Activated T-cell treated with anti-CD3 and anti-CD28 coated beads, Interleukin-2, amount 50 U/mL, for 72 hours (primary cell): Measurements from ENCODE around the gene EFCAB11. TPM values are rescaled to one million over a fixed set of nuclear protein-coding genes. Genes with fewer than 3 reads are reported as not detected.

ENCODE experiments used
- ATAC-seq, 2 donors: fragments of 150-1000 bp; cut with Tn5 transposase; replicated peaks in 1 of 2; 2 replicates each; pipeline ENCODE4 v1.10.0; 2021; ENCODE audit warnings: moderate library complexity in 2 of 2, mild to moderate bottlenecking in 1 of 2
- DNase-seq, 2 donors: peaks; one replicate each; pipeline ENCODE4 v3.0.0; 2021 to 2022; ENCODE audit warnings: mixed read lengths in 1 of 2
- H3K27ac Mint-ChIP-seq: one replicate; pipeline ENCODE4 v1.8.0; 2022; ENCODE audit warnings: mild to moderate bottlenecking, moderate library complexity, mixed read lengths
- H3K27me3 Mint-ChIP-seq: one replicate; pipeline ENCODE4 v1.8.0; 2022; ENCODE audit warnings: low read depth, mixed read lengths
- H3K36me3 Mint-ChIP-seq, 2 donors: one replicate each; pipeline ENCODE4 v1.8.0; 2022; ENCODE audit warnings: mixed read lengths in 2 of 2, mild to moderate bottlenecking in 1 of 2; ENCODE audit not compliant: insufficient read depth in 2 of 2
- H3K4me1 Mint-ChIP-seq: one replicate; pipeline ENCODE4 v1.8.0; 2022; ENCODE audit warnings: low read depth, mixed read lengths
- H3K4me3 Mint-ChIP-seq, 2 donors: one replicate each; pipeline ENCODE4 v1.8.0; 2022; ENCODE audit warnings: mild to moderate bottlenecking in 2 of 2, mixed read lengths in 2 of 2, moderate library complexity in 2 of 2
- H3K9me3 Mint-ChIP-seq, 2 donors: one replicate each; pipeline ENCODE4 v1.8.0; 2022; ENCODE audit warnings: mixed read lengths in 2 of 2
- total RNA-seq, 2 donors: library from RNA; stranded (reverse); gene quantifications; one replicate each; pipeline ENCODE4 v1.2.3, GENCODE V29; 2022

The EFCAB11 gene
- total RNA-seq, 2 donors from 2014 or later: 12.8 to 13.7 TPM

GRCh38 chr14:89977668-89978067, 23.1 kb upstream of the EFCAB11 start:
- Mint-ChIP-seq H3K27me3 (no peaks in the 10 kb centered on the region), H3K36me3 (peaks cover 2 to 32% of the 10 kb centered on the region in 2 donors), H3K4me3 (no peak overlapping the region), H3K9me3 (no peaks in the 10 kb centered on the region), H3K4me1 (no peaks in the 10 kb centered on the region), H3K27ac (no peak overlapping the region)
- DNase-seq: no peak
- ATAC-seq: no peak

GRCh38 chr14:89973234-89973823, 18.8 kb upstream of the EFCAB11 start:
- ATAC-seq (peak; percentile 50 to 62), DNase-seq (peak; percentile 46 to 54)
- no peaks in the 10 kb centered on the region for H3K4me1 Mint-ChIP-seq
- no peaks in the 10 kb centered on the region for H3K9me3 Mint-ChIP-seq
- peaks cover 11 to 46% of the 10 kb centered on the region in 2 donors for H3K36me3 Mint-ChIP-seq
- peak overlapping the region; percentile 55 for H3K27ac Mint-ChIP-seq
- no peak overlapping the region for H3K4me3 Mint-ChIP-seq
- no peaks in the 10 kb centered on the region for H3K27me3 Mint-ChIP-seq

- H3K9me3 Mint-ChIP-seq: no peaks in the 10 kb centered on the region
- no peak for ATAC-seq
- H3K27me3 Mint-ChIP-seq: no peaks in the 10 kb centered on the region
- H3K4me1 Mint-ChIP-seq: peaks cover 44% of the 10 kb centered on the region
- no peak overlapping the region for H3K4me3 Mint-ChIP-seq
- DNase-seq: no peak
- H3K36me3 Mint-ChIP-seq: peaks cover 8 to 56% of the 10 kb centered on the region in 2 donors
- H3K27ac Mint-ChIP-seq: no peak overlapping the region
These were observed 11.3 kb upstream of the EFCAB11 start for GRCh38 chr14:89965839-89966238.

GRCh38 chr14:89963288-89963978, 8.9 kb upstream of the EFCAB11 start:
- H3K4me1 Mint-ChIP-seq: peaks cover 68% of the 10 kb centered on the region
- H3K27ac Mint-ChIP-seq: no peak overlapping the region
- peaks cover 8 to 49% of the 10 kb centered on the region in 2 donors for H3K36me3 Mint-ChIP-seq
- no peak overlapping the region for H3K4me3 Mint-ChIP-seq
- H3K9me3 Mint-ChIP-seq: no peaks in the 10 kb centered on the region
- DNase-seq (no peak), ATAC-seq (no peak)
- no peaks in the 10 kb centered on the region for H3K27me3 Mint-ChIP-seq

GRCh38 chr14:89960914-89961313, 6.4 kb upstream of the EFCAB11 start:
- Mint-ChIP-seq H3K27me3 (no peaks in the 10 kb centered on the region), H3K4me3 (peak overlapping the region; percentile 53 to 76), H3K36me3 (peaks cover 21 to 53% of the 10 kb centered on the region in 2 donors), H3K4me1 (peaks cover 89% of the 10 kb centered on the region), H3K9me3 (no peaks in the 10 kb centered on the region), H3K27ac (peak overlapping the region; percentile 12)
- DNase-seq (no peak), ATAC-seq (no peak)

GRCh38 chr14:89959853-89960445, 5.4 kb upstream of the EFCAB11 start:
- ATAC-seq: peak in 1 of 2 donors; percentile 22
- Mint-ChIP-seq H3K36me3 (peaks cover 21 to 45% of the 10 kb centered on the region in 2 donors), H3K4me1 (peaks cover 82% of the 10 kb centered on the region), H3K9me3 (no peaks in the 10 kb centered on the region), H3K27me3 (no peaks in the 10 kb centered on the region), H3K4me3 (peak overlapping the region; percentile 53 to 76), H3K27ac (peak overlapping the region; percentile 88)
- DNase-seq: no peak

GRCh38 chr14:89958966-89959365, 4.4 kb upstream of the EFCAB11 start:
- H3K27me3 Mint-ChIP-seq: no peaks in the 10 kb centered on the region
- no peak for DNase-seq
- H3K9me3 Mint-ChIP-seq: no peaks in the 10 kb centered on the region
- H3K4me1 Mint-ChIP-seq: peaks cover 76% of the 10 kb centered on the region
- peak overlapping the region; percentile 53 to 56 for H3K4me3 Mint-ChIP-seq
- H3K27ac Mint-ChIP-seq: peak overlapping the region; percentile 54
- ATAC-seq: no peak
- H3K36me3 Mint-ChIP-seq: peaks cover 22 to 43% of the 10 kb centered on the region in 2 donors

GRCh38 chr14:89957791-89958190, 3.3 kb upstream of the EFCAB11 start:
- Mint-ChIP-seq H3K4me3 (peak overlapping the region; percentile 91 to 96), H3K36me3 (peaks cover 20 to 35% of the 10 kb centered on the region in 2 donors), H3K4me1 (peaks cover 73% of the 10 kb centered on the region)

GRCh38 chr14:89957376-89957775, 2.8 kb upstream of the EFCAB11 start:
- Mint-ChIP-seq H3K4me1 (peaks cover 68% of the 10 kb centered on the region), H3K27ac (peak overlapping the region; percentile 96), H3K27me3 (no peaks in the 10 kb centered on the region), H3K4me3 (peak overlapping the region; percentile 91 to 96), H3K36me3 (peaks cover 20 to 31% of the 10 kb centered on the region in 2 donors), H3K9me3 (no peaks in the 10 kb centered on the region)
- ATAC-seq (no peak), DNase-seq (no peak)

More at GRCh38 chr14:89957791-89958190, 3.3 kb upstream of the EFCAB11 start:
- DNase-seq (no peak), ATAC-seq (no peak)
- Mint-ChIP-seq H3K9me3 (no peaks in the 10 kb centered on the region), H3K27ac (peak overlapping the region; percentile 96), H3K27me3 (no peaks in the 10 kb centered on the region)

- H3K36me3 Mint-ChIP-seq: peaks cover 20 to 26% of the 10 kb centered on the region in 2 donors
- DNase-seq (no peak), ATAC-seq (no peak)
- peak overlapping the region; percentile 91 to 96 for H3K4me3 Mint-ChIP-seq
- peak overlapping the region; percentile 96 for H3K27ac Mint-ChIP-seq
- peaks cover 64% of the 10 kb centered on the region for H3K4me1 Mint-ChIP-seq
- no peaks in the 10 kb centered on the region for H3K27me3 Mint-ChIP-seq
- no peaks in the 10 kb centered on the region for H3K9me3 Mint-ChIP-seq
These were observed 2.1 kb upstream of the EFCAB11 start for GRCh38 chr14:89956661-89957009.

GRCh38 chr14:89955745-89956660, 1.5 kb upstream of the EFCAB11 start, which contains the start of gene TDP1:
TDP1 (plus strand) TSS chr14:89955927; CDS start chr14:89963115, 7,188 bp downstream.
- DNase-seq (peak; percentile 97 to 98), ATAC-seq (peak; percentile 73 to 76)
- no peaks in the 10 kb centered on the region for H3K27me3 Mint-ChIP-seq

GRCh38 chr14:89955022-89955744, 653 bp upstream of the EFCAB11 start:
- H3K36me3 Mint-ChIP-seq: peaks cover 15 to 18% of the 10 kb centered on the region in 2 donors
- H3K27me3 Mint-ChIP-seq: no peaks in the 10 kb centered on the region
- peaks cover 50% of the 10 kb centered on the region for H3K4me1 Mint-ChIP-seq
- DNase-seq (no peak), ATAC-seq (peak; percentile 14)
- peak overlapping the region; percentile 95 for H3K27ac Mint-ChIP-seq
- no peaks in the 10 kb centered on the region for H3K9me3 Mint-ChIP-seq
- H3K4me3 Mint-ChIP-seq: peak overlapping the region; percentile 91 to 96

More at GRCh38 chr14:89955745-89956660, 1.5 kb upstream of the EFCAB11 start, which contains the start of gene TDP1:
- H3K36me3 Mint-ChIP-seq: peaks cover 18 to 22% of the 10 kb centered on the region in 2 donors
- H3K27ac Mint-ChIP-seq: peak within 1 kb of the TSS; percentile 96
- no peaks in the 10 kb centered on the region for H3K9me3 Mint-ChIP-seq
- peaks cover 58% of the 10 kb centered on the region for H3K4me1 Mint-ChIP-seq
- peak within 1 kb of the TSS; percentile 91 to 96 for H3K4me3 Mint-ChIP-seq
